MM.1S (cell line): ENCODE measurements around the gene CAPN10.

ENCODE experiments used
- DNase-seq: peaks from one replicate; pipeline ENCODE4 v3.0.0-alpha.2; 2015
- H2AFZ ChIP-seq: fragments of 300-600 bp; sonication (generic); 2 replicates; pipeline ENCODE4 v1.6.0; 2016; ENCODE audit warnings: antibody characterized with exemption, low read length
- H3F3A ChIP-seq: fragments of 300-600 bp; sonication (generic); 2 replicates; pipeline ENCODE4 v1.6.1; 2016; ENCODE audit warnings: mild to moderate bottlenecking, antibody characterized with exemption, low read length, moderate library complexity, mixed read lengths; ENCODE audit not compliant: insufficient read depth
- H3K27ac ChIP-seq: fragments of 300-600 bp; sonication (generic); 2 replicates; pipeline ENCODE4 v1.5.1; 2016; ENCODE audit warnings: mild to moderate bottlenecking, low read length
- H3K27me3 ChIP-seq: fragments of 300-600 bp; sonication (generic); replicated peaks from 2 replicates; pipeline ENCODE4 v1.6.0; 2016; ENCODE audit warnings: low read length; ENCODE audit not compliant: insufficient read depth
- H3K36me3 ChIP-seq: fragments of 300-600 bp; sonication (generic); replicated peaks from 2 replicates; pipeline ENCODE4 v1.6.1; 2016; ENCODE audit warnings: mild to moderate bottlenecking, low read length, mixed read lengths; ENCODE audit not compliant: insufficient read depth
- H3K4me1 ChIP-seq: fragments of 300-600 bp; sonication (generic); 2 replicates; pipeline ENCODE4 v1.6.1; 2016; ENCODE audit warnings: low read length, mixed read lengths
- H3K4me2 ChIP-seq: fragments of 300-600 bp; sonication (generic); 2 replicates; pipeline ENCODE4 v1.6.0; 2016; ENCODE audit warnings: low read depth, low read length
- H3K4me3 ChIP-seq: fragments of 300-600 bp; sonication (generic); 2 replicates; pipeline ENCODE4 v1.5.1; 2016; ENCODE audit warnings: low read length, mixed read lengths
- H3K79me2 ChIP-seq: fragments of 300-600 bp; sonication (generic); 2 replicates; pipeline ENCODE4 v1.6.1; 2016; ENCODE audit warnings: mixed run types, low read length, mixed read lengths
- H3K9ac ChIP-seq: fragments of 300-600 bp; sonication (generic); 2 replicates; pipeline ENCODE4 v1.6.1; 2016; ENCODE audit warnings: low read length, mixed read lengths
- H3K9me2 ChIP-seq: fragments of 300-600 bp; sonication (generic); replicated peaks from 2 replicates; pipeline ENCODE4 v1.6.1; 2016; ENCODE audit warnings: mild to moderate bottlenecking, low read length, mixed read lengths; ENCODE audit not compliant: insufficient read depth
- H3K9me3 ChIP-seq: fragments of 300-600 bp; sonication (generic); replicated peaks from 2 replicates; pipeline ENCODE4 v1.6.1; 2016; ENCODE audit warnings: mild to moderate bottlenecking, low read length, mixed read lengths; ENCODE audit not compliant: insufficient read depth
- H4K20me1 ChIP-seq: fragments of 300-600 bp; sonication (generic); 2 replicates; pipeline ENCODE4 v1.6.1; 2016; ENCODE audit warnings: mild to moderate bottlenecking, low read length, moderate library complexity, mixed read lengths; ENCODE audit not compliant: insufficient read depth
- EZH2 ChIP-seq: fragments of 300-600 bp; sonication (generic); optimal IDR thresholded peaks from 2 replicates; pipeline ENCODE3; 2017; ENCODE audit warnings: low read depth, mild to moderate bottlenecking, antibody characterized with exemption, low read length, mixed read lengths
- EZH2phosphoT487 ChIP-seq: fragments of 300-600 bp; sonication (generic); IDR thresholded peaks from 2 replicates; pipeline ENCODE4 v1.6.1; 2018; ENCODE audit warnings: antibody characterized with exemption, low read length
- TF ChIP-seq, protein P1 (sequence below): fragments of 300-600 bp; sonication (generic); IDR thresholded peaks from 2 replicates; pipeline ENCODE4 v1.5.1; 2016; ENCODE audit warnings: antibody characterized with exemption, low read length, mixed read lengths

Gene CAPN10

DNA sequence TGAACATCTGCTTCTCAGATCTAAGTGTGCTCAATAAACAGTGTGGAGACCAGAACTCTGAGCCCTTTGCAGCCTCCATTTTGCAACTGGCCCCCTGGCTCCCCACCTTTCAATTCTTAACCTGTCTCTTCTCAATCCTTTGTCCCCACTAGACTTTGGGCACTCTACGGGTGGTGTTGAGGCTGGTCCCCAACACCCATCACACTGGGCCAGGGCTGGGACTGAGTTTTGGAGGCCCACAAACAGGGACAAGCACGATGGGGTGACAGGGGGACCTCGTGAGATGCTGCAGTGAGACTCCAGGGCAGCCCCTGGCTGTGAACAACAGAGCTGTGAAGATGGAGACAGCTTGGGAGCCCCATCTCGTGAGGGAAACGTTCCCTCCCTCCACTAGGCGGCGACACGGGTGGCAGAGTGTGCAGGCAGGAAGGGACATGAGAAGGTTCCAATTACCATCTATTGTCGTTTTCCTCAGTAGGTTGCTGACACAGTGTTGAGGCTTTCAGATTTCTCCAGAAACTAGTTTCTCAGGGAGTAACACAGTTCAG is 29.9 kb upstream of the CAPN10 start:
- Histone ChIP-seq H3K9ac (no peak overlapping the region), H3K27ac (no peak overlapping the region), H3K9me3 (no peaks in the 10 kb centered on the region), H3K4me3 (no peak overlapping the region), H3K9me2 (no peaks in the 10 kb centered on the region), H3K36me3 (no peaks in the 10 kb centered on the region; the same call in 1 of the 2 replicates), H3K79me2 (peaks cover 69% of the 10 kb centered on the region), H3K4me2 (no peak overlapping the region), H3F3A (peaks cover 10% of the 10 kb centered on the region), H4K20me1 (no peaks in the 10 kb centered on the region), H3K27me3 (no peaks in the 10 kb centered on the region), H3K4me1 (peaks cover 20% of the 10 kb centered on the region), H2AFZ (no peak overlapping the region)
- TF ChIP-seq EZH2 = no peak
- TF ChIP-seq, protein P1, sequence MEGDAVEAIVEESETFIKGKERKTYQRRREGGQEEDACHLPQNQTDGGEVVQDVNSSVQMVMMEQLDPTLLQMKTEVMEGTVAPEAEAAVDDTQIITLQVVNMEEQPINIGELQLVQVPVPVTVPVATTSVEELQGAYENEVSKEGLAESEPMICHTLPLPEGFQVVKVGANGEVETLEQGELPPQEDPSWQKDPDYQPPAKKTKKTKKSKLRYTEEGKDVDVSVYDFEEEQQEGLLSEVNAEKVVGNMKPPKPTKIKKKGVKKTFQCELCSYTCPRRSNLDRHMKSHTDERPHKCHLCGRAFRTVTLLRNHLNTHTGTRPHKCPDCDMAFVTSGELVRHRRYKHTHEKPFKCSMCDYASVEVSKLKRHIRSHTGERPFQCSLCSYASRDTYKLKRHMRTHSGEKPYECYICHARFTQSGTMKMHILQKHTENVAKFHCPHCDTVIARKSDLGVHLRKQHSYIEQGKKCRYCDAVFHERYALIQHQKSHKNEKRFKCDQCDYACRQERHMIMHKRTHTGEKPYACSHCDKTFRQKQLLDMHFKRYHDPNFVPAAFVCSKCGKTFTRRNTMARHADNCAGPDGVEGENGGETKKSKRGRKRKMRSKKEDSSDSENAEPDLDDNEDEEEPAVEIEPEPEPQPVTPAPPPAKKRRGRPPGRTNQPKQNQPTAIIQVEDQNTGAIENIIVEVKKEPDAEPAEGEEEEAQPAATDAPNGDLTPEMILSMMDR = peak; percentile 32
- DNase-seq = no peak

DNA sequence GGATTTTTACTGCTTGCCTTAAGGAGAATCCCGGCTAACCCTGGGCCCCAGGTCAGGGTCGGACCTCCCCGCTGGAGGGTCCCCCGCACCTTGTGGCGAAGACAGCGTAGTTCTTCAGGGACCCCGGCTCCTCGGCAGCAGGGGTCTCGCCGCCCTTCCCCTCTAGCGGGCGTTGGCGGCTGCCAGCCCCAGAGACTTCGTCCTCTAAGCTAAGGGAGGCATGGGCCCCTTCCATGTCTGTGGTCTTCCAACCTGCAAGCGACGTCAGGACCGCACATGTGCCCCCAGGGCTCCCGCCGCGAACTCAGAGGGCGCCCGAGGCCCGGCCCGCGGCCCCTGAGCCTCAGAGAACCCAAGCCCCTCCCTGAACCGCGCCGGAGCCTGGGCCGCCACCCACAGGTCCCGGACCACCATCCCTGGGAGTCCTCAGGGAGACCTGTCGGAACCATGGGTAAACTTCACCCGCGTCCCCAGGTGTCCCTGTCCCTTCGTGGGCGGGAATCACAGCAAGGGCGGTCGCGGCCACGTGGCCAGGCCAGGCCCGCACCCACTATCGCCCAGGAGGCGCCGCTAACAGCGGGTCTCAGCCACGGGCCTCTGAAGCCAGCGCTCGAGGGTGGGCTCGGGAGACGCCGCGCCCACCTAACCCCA is 29.3 kb upstream of the CAPN10 start:
- no peaks in the 10 kb centered on the region for H4K20me1 ChIP-seq

DNA sequence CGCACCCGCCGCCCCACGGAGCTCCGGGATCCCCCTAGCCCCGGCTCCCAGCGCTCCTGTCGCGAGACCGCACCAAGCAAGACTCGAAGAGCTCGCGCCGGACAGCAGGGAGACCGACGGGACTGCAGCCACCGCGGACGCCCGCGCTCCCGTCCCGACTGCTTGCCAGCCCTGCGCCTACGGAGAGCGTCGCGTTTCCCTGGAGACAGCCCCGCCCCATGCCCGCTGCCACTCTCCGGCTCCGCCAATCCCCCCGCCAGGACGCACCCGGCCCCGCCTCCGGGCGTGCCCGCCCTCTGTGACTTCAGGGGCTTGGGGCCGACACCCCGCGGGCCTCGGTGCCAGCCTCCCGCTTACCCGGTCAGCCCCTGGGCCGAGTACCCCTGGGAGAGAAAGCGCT is 28.7 kb upstream of the CAPN10 start, which contains the start of gene ANKMY1:
Gene ANKMY1 (minus strand): TSS at position 181 of the 400 bp plus-strand sequence. CDS start 653 bp downstream, outside the sequence.
- Histone ChIP-seq H3K4me3 (no peak within 1 kb of the TSS), H3K9ac (no peak within 1 kb of the TSS), H3K36me3 (no peaks in the 10 kb centered on the region; the same call in 1 of the 2 replicates), H3K9me3 (no peaks in the 10 kb centered on the region), H4K20me1 (no peaks in the 10 kb centered on the region), H3K4me1 (peaks cover 16% of the 10 kb centered on the region), H2AFZ (no peak within 1 kb of the TSS), H3K9me2 (no peaks in the 10 kb centered on the region), H3F3A (peaks cover 14% of the 10 kb centered on the region), H3K27ac (no peak within 1 kb of the TSS), H3K4me2 (no peak within 1 kb of the TSS), H3K79me2 (peaks cover 77% of the 10 kb centered on the region), H3K27me3 (no peaks in the 10 kb centered on the region)
- TF ChIP-seq EZH2 = no peak
- no peak for TF ChIP-seq EZH2phosphoT487
- TF ChIP-seq, protein P1 = no peak
- DNase-seq = no peak

More for the DNA sequence above, 29.3 kb upstream of the CAPN10 start:
- H2AFZ ChIP-seq = no peak overlapping the region
- TF ChIP-seq EZH2phosphoT487 (no peak), EZH2 (no peak)
- TF ChIP-seq, protein P1 = no peak
- H3K9me3 ChIP-seq = no peaks in the 10 kb centered on the region
- no peaks in the 10 kb centered on the region; the same call in 1 of the 2 replicates for H3K36me3 ChIP-seq
- no peaks in the 10 kb centered on the region for H3K9me2 ChIP-seq
- no peak overlapping the region for H3K4me3 ChIP-seq
- DNase-seq = no peak
- H3K4me2 ChIP-seq = no peak overlapping the region
- peaks cover 71% of the 10 kb centered on the region for H3K79me2 ChIP-seq
- H3K9ac ChIP-seq = no peak overlapping the region
- peaks cover 16% of the 10 kb centered on the region for H3K4me1 ChIP-seq
- no peaks in the 10 kb centered on the region for H3K27me3 ChIP-seq
- peaks cover 14% of the 10 kb centered on the region for H3F3A ChIP-seq
- H3K27ac ChIP-seq = no peak overlapping the region
